ENCODE data around the gene IQCE.

IQCE gene

DNA sequence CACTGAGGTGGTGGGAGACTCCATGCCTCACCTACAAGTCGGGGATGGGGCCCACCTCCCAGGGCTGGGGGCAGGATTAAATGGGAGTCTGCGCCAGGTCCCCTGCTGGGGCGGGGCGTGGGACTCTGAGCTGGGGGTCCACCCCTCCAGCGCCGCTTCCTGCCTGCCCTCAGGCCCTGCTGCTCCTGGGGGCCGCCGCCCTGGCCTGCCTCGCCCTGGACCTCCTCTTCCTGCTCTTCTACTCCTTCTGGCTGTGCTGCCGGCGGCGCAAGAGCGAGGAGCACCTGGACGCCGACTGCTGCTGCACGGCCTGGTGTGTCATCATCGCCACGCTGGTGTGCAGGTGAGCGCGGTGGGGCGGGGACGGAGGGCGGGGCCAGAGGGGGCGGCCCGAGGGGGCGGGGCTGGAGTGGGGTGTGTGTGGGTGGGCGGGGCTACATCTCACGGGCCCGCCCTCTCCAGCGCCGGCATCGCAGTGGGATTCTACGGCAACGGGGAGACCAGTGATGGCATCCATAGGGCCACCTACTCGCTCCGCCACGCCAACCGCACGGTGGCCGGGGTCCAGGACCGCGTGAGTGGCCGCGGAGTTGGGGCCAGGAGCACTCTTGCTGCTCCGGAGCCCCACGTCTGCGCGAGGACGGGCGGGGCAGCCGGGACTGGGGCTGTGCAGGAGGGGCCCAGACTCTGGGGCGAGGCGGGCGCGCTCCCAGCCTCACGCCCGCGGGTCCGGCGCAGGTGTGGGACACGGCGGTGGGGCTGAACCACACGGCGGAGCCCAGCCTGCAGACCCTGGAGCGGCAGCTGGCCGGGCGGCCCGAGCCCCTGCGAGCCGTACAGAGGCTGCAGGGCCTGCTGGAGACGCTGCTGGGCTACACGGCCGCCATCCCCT is 88.1 kb downstream of the IQCE start:
- DNase-seq (ENCODE audit: low spot score) = no peak

DNA sequence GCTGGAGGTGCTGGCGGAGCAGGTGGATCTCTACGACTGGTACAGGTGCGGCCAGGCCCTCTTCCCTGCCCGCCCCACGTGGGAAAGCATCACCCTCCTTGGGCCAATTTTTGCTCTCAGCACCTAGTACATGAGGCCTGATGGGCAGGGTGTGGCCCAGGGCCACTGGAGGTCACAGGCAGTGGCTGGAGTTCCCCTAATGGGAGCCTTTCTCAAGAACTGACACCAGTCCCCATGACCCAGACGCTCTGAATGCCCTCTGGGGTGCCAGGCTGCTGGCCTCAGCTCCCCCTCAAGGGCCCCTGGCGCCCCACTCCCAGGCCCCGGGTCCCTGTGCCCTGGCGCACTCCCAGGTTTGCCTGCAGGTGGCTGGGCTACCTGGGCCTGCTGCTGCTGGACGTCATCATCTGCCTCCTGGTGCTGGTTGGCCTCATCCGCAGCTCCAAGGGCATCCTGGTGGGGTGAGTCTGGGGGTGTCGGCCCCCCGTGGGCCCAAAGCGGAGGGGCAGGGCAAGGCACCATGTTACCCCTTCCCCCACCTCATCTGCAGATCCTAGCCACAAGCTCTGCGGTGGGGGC is 88.9 kb downstream of the IQCE start:
- DNase-seq (ENCODE audit: low spot score) = no peak

DNA sequence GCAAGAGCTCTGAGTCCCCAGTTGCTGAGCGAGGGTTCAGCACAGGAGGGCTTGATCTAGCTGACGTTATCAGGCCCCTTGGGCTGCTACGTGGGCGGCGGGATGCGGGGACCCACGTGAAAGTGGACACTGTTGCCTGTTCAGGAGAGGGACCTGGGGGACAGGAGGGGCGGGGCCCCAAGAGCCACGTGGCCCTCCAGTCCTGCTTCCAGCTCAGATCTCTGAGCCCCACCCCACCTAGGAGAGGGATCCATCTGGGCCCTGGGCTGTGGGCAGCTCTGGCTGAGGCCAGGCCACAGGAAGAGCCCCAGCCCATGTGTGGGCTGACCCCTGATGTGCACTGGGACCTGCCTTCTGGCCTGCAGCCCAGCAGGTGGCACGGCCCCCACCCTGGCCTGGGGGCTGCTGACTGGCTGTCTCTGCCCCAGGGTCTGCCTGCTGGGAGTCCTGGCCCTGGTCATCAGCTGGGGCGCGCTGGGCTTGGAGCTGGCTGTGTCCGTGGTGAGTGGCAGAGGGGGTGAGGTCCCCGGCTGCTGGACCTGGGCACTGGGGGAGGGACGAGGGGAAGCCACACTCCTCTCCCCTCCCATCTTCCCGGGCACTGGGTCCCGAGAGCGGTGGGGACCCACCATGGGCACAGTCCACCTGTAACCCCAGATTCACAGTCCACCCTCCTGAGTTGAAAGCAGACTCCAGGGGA is 90.5 kb downstream of the IQCE start:
- no peak for DNase-seq (ENCODE audit: low spot score)

DNA sequence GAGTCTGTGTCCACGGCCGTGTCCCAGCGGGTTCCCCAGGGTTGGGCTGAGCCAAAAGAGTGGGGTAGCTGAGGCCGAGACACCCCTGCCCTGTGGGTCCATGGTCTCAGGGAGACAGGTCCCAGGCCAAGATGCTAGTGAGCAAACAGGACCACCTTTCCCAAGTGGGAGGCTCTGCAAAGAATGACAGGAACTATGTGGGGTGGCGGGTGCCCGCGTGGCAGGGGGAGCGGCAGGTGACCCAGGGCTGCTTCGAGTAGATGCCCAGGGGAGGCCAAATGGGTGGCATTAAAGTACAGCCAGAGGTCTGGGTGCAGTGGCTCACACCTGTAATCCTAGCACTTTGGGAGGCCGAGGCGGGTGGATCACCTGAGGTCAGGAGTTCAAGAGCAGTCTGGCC is 91.2 kb downstream of the IQCE start:
- DNase-seq (ENCODE audit: low spot score) = no peak

DNA sequence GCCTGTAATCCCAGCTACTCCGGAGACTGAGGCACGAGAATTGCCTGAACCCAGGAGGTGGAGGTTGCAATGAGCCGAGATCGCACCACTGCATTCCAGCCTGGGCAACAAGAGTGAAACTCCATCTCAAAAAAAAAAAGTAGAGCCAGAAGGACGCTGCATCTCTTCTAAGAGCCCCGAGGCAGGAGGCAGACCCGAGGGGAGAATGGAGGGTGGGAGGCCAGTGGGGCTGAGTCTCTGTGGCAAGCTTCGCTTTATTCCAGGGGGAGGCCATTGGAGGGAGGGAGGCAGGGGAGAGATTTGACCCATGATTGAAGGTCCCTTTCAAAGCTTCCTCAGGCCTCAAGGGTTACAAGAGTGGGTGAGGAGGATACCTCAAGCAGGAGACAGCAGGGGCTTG is 91.7 kb downstream of the IQCE start:
- DNase-seq (ENCODE audit: low spot score) = no peak

DNA sequence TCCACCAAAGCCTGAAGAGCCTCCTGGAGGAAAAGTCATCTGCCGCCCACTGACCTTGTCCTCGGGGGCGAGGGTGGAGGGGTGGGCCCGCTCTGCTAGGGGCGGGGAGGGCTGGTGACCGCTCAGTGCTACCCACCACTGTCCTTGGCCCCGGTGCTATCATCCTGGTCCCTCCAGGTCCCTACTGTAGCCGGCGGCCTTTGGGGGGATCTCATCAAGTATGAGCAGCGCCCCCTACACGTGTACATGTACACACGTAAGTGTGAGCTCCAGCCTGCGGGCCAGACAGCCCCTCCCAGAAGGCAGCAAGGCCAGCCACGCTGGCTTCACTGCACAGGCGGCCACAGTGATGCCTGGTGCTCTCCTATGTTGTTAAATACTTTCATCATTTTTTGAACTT is 92.6 kb downstream of the IQCE start:
- DNase-seq (ENCODE audit: low spot score) = no peak

DNA sequence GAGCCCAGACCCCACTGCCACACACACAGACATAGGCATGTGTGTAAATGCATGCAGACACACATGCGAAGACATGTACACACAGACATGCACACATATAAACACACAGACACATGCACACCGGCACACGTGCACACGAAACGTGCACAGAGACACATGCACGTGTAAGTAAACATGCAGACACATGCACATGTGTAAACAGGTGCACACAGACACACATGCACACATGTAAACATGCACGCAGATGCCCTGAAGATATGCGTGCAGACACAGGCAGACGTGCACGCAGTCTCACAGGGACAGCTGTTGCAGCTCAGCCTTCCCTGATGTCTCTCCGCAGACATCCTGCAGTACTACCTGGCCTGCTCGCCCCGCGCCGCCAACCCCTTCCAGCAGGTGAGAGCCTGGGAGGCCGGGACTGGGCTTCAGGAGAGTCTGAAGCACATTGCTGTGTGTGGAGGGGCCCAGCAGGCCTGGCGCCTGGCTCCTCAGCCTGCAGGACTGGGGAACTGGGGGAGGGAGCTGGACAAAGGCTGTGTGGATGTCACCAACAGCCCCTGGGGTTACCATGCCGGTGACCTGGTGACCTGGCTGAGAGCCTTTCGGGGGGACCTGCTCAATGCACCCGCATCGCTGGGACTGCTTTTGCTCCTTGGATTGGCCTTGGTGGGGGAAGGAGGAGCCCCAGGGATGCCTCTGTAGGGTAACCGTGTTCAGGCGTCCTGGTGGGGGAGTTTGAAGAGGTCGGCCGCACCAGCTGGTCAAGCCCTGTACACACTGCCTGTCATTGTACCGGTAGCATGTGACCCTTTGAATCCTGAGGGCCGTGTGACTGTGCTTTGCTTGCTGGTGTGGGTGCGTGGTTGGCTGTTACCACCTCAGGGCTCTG is 93.3 kb downstream of the IQCE start:
- DNase-seq (ENCODE audit: low spot score) = no peak

DNA sequence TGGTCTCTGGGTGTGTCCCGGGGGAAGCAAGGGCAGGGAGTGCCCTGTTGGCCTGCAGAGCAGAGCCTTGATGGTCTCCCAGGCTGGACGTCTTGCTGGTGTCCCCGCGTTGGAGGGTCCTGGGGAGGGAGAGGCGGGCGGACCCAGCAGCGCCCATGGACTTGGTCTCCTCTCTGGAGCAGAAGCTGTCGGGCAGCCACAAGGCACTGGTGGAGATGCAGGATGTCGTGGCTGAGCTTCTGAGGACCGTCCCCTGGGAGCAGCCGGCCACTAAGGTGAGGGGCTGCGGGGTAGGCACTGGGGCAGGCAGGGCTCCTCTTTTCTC is 93.9 kb downstream of the IQCE start:
- DNase-seq (ENCODE audit: low spot score) = no peak

DNA sequence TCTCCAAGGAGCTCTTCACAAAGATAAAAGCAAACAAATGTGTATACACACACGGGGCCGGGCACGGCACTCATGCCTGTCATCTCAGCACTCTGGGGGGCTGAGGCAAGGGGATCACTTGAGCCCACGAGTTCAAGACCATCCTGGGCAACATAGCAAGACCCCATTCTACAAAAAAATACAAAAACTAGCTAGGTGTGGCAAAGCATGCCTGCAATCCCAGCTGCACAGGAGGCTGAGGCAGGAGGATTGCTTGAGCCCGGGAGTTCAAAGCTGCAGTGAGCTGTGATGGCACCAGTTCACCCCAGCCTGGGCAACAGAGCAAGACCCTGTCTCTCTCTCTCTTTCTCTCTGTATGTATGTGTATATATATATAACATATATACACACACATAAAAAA is 95.3 kb downstream of the IQCE start:
- no peak for DNase-seq (ENCODE audit: low spot score)

DNA sequence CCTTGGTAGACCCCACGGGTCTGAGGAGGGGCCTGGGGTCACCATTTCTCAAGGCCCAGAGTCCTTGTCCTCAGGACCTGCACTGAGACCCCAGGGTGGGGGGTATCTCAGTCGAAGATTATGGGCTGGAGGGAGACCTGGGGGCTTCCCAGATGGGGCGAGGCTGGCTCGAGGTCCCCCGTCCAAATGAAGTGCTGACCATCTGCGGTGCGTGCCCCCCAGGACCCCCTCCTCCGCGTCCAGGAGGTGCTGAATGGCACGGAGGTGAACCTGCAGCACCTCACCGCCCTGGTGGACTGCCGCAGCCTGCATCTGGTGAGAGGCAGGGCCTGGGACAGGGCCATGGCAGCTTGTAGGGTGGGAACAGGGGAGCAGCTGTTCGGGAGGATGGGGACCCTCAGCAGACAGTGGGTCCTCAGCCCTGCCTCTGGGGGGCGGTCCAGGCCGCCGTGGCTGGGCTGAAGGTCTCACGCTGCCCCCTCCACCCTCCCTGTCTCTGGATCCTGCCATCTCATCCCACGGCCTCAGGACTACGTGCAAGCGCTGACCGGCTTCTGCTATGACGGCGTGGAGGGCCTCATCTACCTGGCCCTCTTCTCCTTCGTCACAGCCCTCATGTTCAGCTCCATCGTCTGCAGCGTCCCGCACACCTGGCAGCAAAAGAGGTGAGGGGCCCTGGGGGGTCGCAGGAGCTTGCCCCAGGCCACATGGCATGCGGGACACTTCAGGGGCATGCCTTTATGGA is 97.3 kb downstream of the IQCE start:
- no peak for DNase-seq (ENCODE audit: low spot score)

DNA sequence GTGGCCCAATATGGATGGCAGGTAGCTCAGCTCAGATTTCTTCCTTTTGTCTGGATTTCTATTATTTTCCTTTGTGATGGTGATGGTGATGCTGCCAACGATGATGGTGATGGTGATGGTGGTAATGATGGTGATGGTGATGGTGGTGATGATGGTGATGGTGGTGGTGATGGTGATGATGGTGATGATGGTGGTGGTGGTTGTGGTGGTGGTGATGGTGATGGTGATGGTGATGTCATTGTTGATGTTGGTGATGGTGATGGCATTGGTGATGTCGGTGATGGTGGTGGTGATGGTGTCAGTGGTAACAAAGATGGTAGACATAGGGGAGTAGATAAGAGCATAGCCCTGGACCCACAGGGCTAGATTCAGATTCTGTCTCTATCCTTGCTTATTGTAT is 98.4 kb downstream of the IQCE start:
- no peak for DNase-seq (ENCODE audit: low spot score)

DNA sequence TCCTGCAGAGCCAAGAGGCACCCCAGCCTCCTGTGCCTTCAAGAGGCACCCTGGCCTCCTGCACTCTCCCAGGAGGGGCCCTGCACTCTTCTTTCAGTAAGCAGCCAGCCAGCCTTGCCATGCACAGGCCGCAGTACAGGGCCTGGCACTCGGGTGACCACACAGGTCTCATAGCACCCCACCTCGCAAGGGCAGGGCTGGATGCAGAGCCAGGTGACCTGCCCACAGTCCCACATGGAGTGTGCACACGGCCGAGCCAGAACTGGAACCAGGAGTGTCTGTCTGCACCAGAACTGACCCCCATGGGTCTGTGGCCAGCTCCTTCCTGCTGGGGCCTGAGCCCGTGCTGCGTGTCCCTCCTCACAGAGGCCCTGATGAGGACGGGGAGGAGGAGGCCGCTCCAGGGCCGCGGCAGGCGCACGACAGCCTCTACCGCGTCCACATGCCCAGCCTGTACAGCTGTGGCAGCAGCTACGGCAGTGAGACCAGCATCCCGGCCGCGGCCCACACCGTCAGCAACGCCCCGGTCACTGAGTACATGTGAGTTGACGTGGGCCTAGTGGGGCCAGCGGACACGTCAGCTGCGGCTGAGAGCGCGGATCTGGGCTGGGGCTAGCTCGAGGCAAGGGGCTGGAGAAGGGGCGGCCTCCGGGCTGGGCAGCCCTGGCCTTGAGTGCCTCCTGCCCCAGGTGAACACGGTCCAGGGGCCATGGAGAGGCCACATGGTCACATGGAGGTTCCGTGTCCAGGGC is 99.3 kb downstream of the IQCE start:
- no peak for DNase-seq (ENCODE audit: low spot score)

DNA sequence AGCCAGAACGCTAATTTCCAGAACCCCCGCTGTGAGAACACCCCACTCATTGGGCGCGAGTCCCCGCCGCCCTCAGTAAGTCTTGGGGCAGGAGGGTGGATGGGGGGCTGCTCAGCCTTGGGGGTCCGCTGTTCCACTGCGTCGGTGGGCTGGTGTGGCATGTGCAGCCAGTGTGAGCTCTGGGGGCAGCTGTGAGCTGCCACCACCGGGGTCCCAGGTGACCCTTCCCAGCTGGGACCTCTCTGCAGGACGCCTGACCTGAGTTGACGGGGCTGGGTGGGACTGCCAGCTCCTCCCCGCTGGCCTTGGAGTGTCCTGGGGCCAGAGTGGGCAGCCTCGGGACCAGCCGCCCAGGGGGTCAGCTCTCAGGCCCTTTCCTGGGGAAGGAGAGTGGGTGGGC is 100.2 kb downstream of the IQCE start:
- DNase-seq (ENCODE audit: low spot score) = no peak

DNA sequence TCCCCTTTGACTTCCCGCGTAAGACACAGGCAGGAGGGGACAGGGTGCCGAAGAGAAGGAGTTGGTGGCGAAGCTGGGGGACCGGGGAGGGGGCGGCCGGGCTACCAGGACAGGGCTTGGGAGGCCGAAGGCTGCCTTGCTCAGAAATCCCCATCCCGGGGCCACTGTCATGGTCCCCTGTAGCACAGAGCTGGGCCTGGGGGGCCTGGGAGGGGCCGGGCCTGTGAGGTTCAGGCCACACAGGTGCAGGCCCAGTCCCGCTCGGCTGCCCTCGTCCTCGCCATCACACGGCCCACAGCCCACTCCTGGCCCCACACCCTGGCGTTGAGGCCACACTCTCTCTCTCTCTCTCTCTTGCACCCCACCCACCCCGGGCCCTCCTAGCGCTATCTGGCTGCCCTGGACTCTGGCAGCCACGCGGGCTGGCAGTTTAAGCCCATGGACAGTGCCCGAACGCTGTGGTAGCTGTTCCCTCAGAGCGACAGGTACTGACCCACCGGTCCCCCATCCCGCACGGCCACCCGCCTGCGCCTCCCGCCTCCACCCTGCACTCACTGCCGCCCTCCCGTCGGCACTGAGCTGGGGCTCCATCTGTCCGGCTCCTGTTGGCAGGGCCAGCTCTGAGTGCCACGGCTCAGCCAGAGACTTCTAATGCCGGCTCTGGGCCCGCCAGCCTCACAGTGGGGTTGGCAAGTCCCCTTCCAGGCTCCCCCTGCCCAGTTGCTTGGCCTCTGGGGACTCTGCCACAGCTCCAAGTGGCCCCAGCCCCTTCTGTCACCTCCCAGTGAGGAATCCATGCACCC is 101.0 kb downstream of the IQCE start:
- no peak for DNase-seq (ENCODE audit: low spot score)

DNA sequence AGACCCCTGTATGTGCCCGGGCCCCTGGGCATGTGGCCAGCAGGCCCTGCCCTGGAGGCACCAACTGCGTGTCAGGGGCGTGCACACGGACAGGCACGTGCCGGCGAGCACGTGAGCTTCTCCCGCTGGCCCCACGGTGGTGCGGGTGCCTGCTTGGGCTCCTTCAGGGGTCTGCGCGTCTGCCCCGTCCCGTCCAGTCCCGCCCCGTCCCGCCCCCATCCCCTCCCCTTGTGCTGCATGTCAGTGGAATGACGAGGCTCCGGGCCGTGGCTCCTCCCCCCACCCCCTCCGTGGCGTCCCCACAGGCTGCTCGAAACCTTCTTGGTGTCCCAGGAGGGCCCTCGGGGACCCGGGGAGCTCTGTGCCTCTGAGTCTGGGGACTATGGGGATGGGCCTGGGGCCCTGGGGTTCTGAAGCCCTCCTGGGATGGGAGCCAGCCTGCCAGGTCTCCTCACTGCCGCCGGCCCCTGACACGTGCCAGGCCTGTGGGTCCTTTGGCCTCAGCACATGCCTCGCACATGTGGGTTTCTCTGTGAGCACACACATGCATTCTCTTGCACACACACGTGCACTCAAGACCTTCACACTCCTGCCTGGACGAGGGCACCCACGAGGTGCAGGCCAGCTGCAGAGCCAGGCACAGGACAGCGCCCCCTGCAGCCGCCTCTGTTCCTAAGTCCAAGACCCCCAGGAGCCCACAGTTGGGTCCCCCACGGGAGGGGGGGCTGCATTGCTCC is 101.7 kb downstream of the IQCE start:
- DNase-seq (ENCODE audit: low spot score) = no peak

DNA sequence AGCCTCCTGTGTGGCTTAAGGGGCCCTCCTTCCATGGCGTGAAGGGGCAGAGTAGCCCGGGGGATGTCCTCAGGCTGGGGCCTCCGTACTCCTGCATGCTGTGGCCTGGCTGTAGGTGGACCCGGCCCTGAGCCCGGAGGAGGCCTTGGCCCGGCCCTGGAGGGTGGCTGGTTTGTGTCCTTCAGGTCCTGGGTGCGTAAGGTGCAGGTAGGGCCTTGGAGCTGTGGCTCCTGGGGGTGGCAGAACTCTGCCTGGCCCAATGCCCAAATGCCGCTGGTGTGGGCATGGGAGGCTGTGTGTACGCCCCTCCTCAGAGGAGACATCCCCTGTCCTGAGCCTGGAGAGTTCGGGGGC is 102.3 kb downstream of the IQCE start:
- no peak for DNase-seq (ENCODE audit: low spot score)

DNA sequence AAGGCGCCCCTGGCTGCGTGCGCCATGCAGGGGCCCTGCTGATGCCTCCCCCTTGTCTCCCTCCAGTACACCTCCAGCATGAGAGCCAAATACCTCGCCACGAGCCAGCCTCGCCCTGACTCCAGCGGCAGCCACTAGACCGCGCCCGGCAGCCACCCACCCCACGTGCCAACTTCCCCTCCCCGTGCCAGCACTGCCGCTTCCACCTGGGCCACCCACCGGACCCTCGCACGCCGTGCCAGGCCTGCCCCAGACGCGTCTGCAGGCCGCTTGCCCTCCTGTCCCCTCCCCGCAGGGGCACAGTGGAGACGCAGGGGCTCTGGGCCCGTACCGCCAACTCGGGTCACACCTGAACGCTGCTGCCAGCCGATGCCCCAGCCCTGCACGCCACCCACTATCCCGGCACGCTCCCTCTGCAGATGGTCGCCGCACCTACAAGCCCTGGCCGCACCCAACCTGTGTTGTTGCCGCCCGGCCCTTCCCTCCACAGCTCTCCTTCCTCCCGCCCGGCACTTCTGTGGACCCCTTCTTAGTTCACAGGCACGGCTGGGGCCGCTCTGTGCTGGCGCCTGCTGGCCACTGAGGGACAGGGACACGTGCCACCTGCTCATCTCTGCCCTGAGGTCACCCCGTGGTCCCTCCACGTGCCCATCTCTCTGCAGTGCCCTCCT is 103.0 kb downstream of the IQCE start:
- DNase-seq (ENCODE audit: low spot score) = no peak

DNA sequence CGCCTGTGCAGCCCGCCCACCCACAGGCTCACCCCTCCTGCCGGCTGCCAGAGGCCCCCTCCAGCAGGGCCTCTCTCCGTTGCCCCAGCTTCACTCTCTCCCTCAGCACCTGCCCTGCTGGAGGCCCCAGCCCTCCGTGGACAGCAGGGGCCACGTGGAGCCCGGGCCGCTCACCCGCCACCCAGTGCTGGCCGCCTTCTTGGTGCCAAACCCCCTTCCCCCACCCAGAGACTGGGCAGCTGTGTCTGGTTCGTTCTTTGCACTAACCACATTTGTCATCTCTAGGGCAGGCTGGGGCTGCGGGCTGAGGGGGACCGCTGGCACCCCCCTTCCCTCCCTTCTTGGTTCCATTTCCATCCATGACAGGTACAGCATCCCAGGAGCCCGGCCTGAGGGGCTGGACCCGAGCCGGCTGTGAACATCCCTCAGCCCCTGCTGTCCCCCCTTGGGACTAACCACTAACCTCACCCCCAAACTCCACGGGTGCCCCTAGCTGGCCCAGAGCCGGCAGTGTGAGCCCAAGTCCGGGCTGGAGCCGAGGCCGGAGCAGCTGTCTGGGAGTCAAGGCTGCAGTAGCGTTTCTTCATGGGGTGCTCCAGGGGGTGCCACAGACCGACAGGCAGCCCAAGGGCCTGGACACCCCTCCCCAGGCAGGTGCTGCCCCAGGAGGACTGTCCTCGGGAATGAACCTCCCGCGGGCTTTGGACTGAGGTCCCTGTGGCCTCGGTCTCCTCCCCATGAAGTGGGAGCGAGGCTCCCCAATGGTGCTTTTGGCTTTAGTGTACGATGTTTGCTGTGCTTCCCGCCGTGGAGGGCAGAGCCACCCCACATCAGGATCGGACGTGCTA is 103.7 kb downstream of the IQCE start:
- DNase-seq (ENCODE audit: low spot score) = no peak
